K562 (cell line): ENCODE results near the gene TSPAN11. TPM values are rescaled to one million over a fixed set of nuclear protein-coding genes. Genes with fewer than 3 reads are reported as not detected.

Source experiments
- ATAC-seq: fragments of 200-7000 bp; cut with Tn5 transposase; 3 replicates; pipeline ENCODE4 v1.9.1; 2020; ENCODE audit warnings: moderate library complexity
- BruUV-seq: library from RNA; stranded (reverse); fragments of 400-500 nt; replicated peaks from 2 replicates; lab custom pipeline; 2021; lab: Mats Ljungman, UMichigan
- CTCF ChIA-PET: fragments of 300-600 bp; formaldehyde crosslinking; extraction: SDS; loops from one replicate; lab custom pipeline; 2021; ENCODE audit warnings: low intra/inter-chr PET ratio; lab: Yijun Ruan, JAX
- POLR2A ChIA-PET: fragments of 300-600, 350-650 bp; sonication (Branson Sonifier 250); formaldehyde crosslinking; extraction: SDS; loops from one replicate; lab custom pipeline; 2021; ENCODE audit warnings: antibody characterized with exemption, inconsistent platforms; lab: Yijun Ruan, JAX
- DNase-seq, 4 experiments: peaks; one replicate each; pipeline versions ENCODE4 v3.0.0 to v3.0.0-alpha.2; 2011 to 2018; ENCODE audit warnings: low spot score in 3 of 4, mixed read lengths in 3 of 4; ENCODE audit errors: extremely low read depth in 1 of 4
- FAIRE-seq: peaks from 2 replicates; lab custom pipeline; 2011; peaks lifted over from hg19 to GRCh38; lab: Jason Lieb, UNC
- H2AFZ ChIP-seq: 2 replicates; pipeline ENCODE4 v1.6.0; 2011; ENCODE audit warnings: low read depth, low read length, control low read depth, inconsistent platforms
- H3K27ac ChIP-seq: fragments of 200-600 bp; 3 replicates; pipeline ENCODE4 v1.8.0; 2011; ENCODE audit warnings: low read depth, mild to moderate bottlenecking, control low read depth, inconsistent platforms, low read length, moderate library complexity, mixed read lengths; ENCODE audit errors: extremely low read depth
- H3K27me3 ChIP-seq, 2 experiments: fragments of 300-600 bp in 1 of 2; 2 replicates in 1 of 2; 3 replicates in 1 of 2; pipeline versions ENCODE4 v1.6.0 to v1.8.0; 2011; ENCODE audit warnings: inconsistent platforms in 2 of 2, low read length in 2 of 2, mild to moderate bottlenecking in 1 of 2, mixed read lengths in 1 of 2, moderate library complexity in 1 of 2; ENCODE audit not compliant: control insufficient read depth in 2 of 2, insufficient read depth in 2 of 2
- H3K36me3 ChIP-seq: fragments of 300-600 bp; 3 replicates; pipeline ENCODE4 v1.8.0; 2011; ENCODE audit warnings: mild to moderate bottlenecking, low read length, inconsistent platforms; ENCODE audit not compliant: control insufficient read depth, insufficient read depth
- H3K4me1 ChIP-seq, 2 experiments: fragments of 200-600 bp in 1 of 2; replicated peaks in 1 of 2; 2 replicates in 1 of 2; 3 replicates in 1 of 2; pipeline versions ENCODE4 v1.5.1 to v1.8.0; 2011; ENCODE audit warnings: inconsistent platforms in 2 of 2, low read length in 2 of 2, mild to moderate bottlenecking in 1 of 2, mixed read lengths in 1 of 2, moderate library complexity in 1 of 2; ENCODE audit not compliant: control insufficient read depth in 2 of 2, insufficient read depth in 2 of 2
- H3K4me2 ChIP-seq: 2 replicates; pipeline ENCODE4 v1.6.1; 2011; ENCODE audit warnings: low read length, control low read depth, inconsistent platforms, mixed read lengths; ENCODE audit not compliant: insufficient read depth
- H3K4me3 ChIP-seq: fragments of 200-600 bp; sonication (generic), shearing (Covaris generic); 2 replicates; pipeline ENCODE4 v1.5.1; 2016; ENCODE audit warnings: control low read depth, inconsistent platforms
- H3K79me2 ChIP-seq: fragments of 200-600 bp; 3 replicates; pipeline ENCODE4 v1.8.0; 2011; ENCODE audit warnings: low read length, inconsistent platforms; ENCODE audit not compliant: control insufficient read depth, insufficient read depth
- H3K9ac ChIP-seq, 2 experiments: 2 replicates each; pipeline versions ENCODE4 v1.6.0 to v1.6.1; 2011; ENCODE audit warnings: low read depth in 2 of 2, low read length in 2 of 2, control low read depth in 1 of 2, inconsistent platforms in 1 of 2, mild to moderate bottlenecking in 1 of 2, mixed read lengths in 1 of 2; ENCODE audit not compliant: insufficient read depth in 1 of 2
- H3K9me1 ChIP-seq: one replicate; pipeline ENCODE4 v1.6.0; 2011; ENCODE audit warnings: inconsistent platforms, mild to moderate bottlenecking, low read length, moderate library complexity; ENCODE audit not compliant: control insufficient read depth, insufficient read depth
- H3K9me3 ChIP-seq: replicated peaks from 2 replicates; pipeline ENCODE4 v1.5.1; 2011; ENCODE audit warnings: low read depth, low read length, inconsistent platforms; ENCODE audit not compliant: control insufficient read depth, insufficient read depth
- H4K20me1 ChIP-seq: replicated peaks from 2 replicates; pipeline ENCODE4 v1.6.1; 2011; ENCODE audit warnings: low read length, inconsistent platforms, mixed read lengths; ENCODE audit not compliant: control insufficient read depth, insufficient read depth
- CHD2 ChIP-seq: IDR thresholded peaks from 2 replicates; pipeline ENCODE4 v1.6.1; 2011; ENCODE audit warnings: low read depth, low read length
- TARDBP ChIP-seq: fragments of 450-650 bp; IDR thresholded peaks from 2 replicates; pipeline ENCODE4 v1.6.1; 2016
- TCF7 ChIP-seq: sonication (generic); IDR thresholded peaks from 2 replicates; pipeline ENCODE4 v1.6.1; 2016; ENCODE audit warnings: antibody characterized with exemption, borderline replicate concordance
- TRIM24 ChIP-seq, 2 experiments: fragments of 450-650 bp; IDR thresholded peaks; 2 replicates each; pipeline ENCODE4 v1.6.1; 2016
- ZNF512 ChIP-seq: IDR thresholded peaks from 2 replicates; pipeline ENCODE4 v1.6.1; 2016; ENCODE audit warnings: missing genetic modification characterization, missing compliant biosample characterization
- WGBS: fragments of 100-300 bp; shearing (Covaris generic); methylation state at CpG from one replicate; pipeline ENCODE4 v1.1.6; 2016; ENCODE audit warnings: low coverage, mixed read lengths; ENCODE audit not compliant: insufficient coverage; ENCODE audit errors: missing lambda C conversion rate; 5-methylcytosine and 5-hydroxymethylcytosine counted together
- in situ Hi-C: fragments of 300-500 bp; cut with MboI; formaldehyde crosslinking; loops from 4 replicates; pipeline ENCODE4 v1.15.0; 2018; ENCODE audit warnings: inconsistent platforms, mixed read lengths
- intact Hi-C: fragments of 100-400 bp; cut with micrococcal nuclease; formaldehyde crosslinking; loops from 2 replicates; pipeline ENCODE4 v1.14.2; 2022
- polyA plus RNA-seq, 8 experiments: library from polyadenylated mRNA; depleted of rRNA in 4 of 8; stranded (reverse) in 5 of 8; unstranded in 3 of 8; fragments of >200 nt; fragmentation: Nextera tagmentation in 2 of 8; fragmentation: Illumina TruSeq in 1 of 8; extraction: Ambion mirVana in 2 of 8; extraction: Trizol in 1 of 8; gene quantifications; 2 replicates each; pipeline versions ENCODE4 v1.2.1 to v1.2.3, GENCODE V29; 2011 to 2014; ENCODE audit warnings: inconsistent platforms in 1 of 8, missing spikeins in 1 of 8
- total RNA-seq, 7 experiments: library from RNA; depleted of rRNA in 6 of 7; stranded (reverse); fragments of >200 nt in 6 of 7; fragmentation: Illumina TruSeq in 2 of 7; extraction: Trizol in 2 of 7; gene quantifications; 2 replicates each; pipeline versions ENCODE4 v1.2.1 to v1.2.3, GENCODE V29; 2011 to 2021; ENCODE audit warnings: low replicate concordance in 1 of 7
- TF ChIP-seq, protein P1 (sequence below): sonication (generic); formaldehyde crosslinking; IDR thresholded peaks from 2 replicates; pipeline ENCODE4 v1.8.0; 2022; ENCODE audit warnings: mild to moderate bottlenecking, missing genetic modification reagents
- TF ChIP-seq, protein P2 (sequence below), 2 experiments: fragments of 200-800 bp in 1 of 2; sonication (Bioruptor generic) in 1 of 2; sonication (generic) in 1 of 2; formaldehyde crosslinking in 1 of 2; IDR thresholded peaks in 1 of 2; conservative IDR thresholded peaks in 1 of 2; 2 replicates each; pipeline versions ENCODE4 v1.5.0 to v1.6.1; 2016 to 2020; ENCODE audit warnings: missing compliant biosample characterization in 1 of 2, missing genetic modification characterization in 1 of 2, missing genetic modification reagents in 1 of 2

TSPAN11 gene
- total and polyA plus RNA-seq, 9 of the 15 experiments (the other 6 are each of a cell fraction or from before 2014, with no cell fraction given): not detected

DNA sequence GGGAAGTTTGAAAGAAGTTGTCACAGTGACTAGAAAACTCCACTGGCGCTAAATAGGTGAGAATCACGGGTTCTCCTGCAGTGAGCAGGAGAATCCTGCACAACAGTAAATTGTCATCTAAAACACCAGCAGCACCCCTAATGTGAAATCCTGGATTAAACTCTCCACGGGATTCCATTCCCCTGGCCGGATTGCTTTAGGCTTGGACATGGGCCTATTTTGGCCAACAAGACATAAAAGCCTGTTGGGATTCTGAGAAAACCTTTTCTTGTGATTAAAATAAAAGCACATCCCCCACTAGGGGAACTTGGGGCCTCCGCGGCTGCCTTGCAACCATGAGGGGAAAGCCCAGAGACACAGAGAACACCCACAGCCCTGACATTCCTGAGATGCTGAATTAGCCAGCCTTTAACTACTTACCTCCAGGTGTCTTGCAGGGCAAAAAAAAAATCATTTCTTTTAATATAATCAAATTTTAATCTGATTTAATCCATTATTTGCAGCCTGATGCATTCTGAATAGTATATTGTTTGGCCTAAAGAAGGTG is 21.0 kb upstream of the TSPAN11 start:
- no peaks in the 10 kb centered on the region for H3K9me1 ChIP-seq
- FAIRE-seq: no peak
- ATAC-seq: no peak
- in situ Hi-C loops (no loop called here), intact Hi-C loops (no loop called here)
- no peak overlapping the region for H3K9ac ChIP-seq
- H3K79me2 ChIP-seq: no peaks in the 10 kb centered on the region
- H3K4me2 ChIP-seq: no peak overlapping the region
- no peak overlapping the region for H3K27ac ChIP-seq
- H3K36me3 ChIP-seq: no peaks in the 10 kb centered on the region
- ChIA-PET POLR2A (interaction anchor here (0.7 kb wide), 1 partner anchor 75 kb away, joined by 3 read pairs; no protein-coding TSS in a partner anchor), CTCF (no interaction called here)
- H2AFZ ChIP-seq: no peak overlapping the region
- TF ChIP-seq TARDBP (no peak), CHD2 (no peak), ZNF512 (tag) (no peak), TCF7 (no peak), TRIM24 (IDR thresholded peaks at IDR 0.05) (no peak)
- TF ChIP-seq, protein P1, sequence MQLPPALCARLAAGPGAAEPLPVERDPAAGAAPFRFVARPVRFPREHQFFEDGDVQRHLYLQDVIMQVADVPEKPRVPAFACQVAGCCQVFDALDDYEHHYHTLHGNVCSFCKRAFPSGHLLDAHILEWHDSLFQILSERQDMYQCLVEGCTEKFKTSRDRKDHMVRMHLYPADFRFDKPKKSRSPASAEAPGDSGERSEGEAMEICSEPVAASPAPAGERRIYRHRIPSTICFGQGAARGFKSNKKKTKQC (CRISPR knock-in tag): no peak
- TF ChIP-seq, protein P2, sequence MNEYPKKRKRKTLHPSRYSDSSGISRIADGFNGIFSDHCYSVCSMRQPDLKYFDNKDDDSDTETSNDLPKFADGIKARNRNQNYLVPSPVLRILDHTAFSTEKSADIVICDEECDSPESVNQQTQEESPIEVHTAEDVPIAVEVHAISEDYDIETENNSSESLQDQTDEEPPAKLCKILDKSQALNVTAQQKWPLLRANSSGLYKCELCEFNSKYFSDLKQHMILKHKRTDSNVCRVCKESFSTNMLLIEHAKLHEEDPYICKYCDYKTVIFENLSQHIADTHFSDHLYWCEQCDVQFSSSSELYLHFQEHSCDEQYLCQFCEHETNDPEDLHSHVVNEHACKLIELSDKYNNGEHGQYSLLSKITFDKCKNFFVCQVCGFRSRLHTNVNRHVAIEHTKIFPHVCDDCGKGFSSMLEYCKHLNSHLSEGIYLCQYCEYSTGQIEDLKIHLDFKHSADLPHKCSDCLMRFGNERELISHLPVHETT (CRISPR knock-in tag; conservative IDR thresholded peaks at IDR 0.05 in 1 of 2, IDR thresholded peaks at IDR 0.05 in 1 of 2): no peak
- no peak for DNase-seq
- no peaks in the 10 kb centered on the region for H3K9me3 ChIP-seq
- no peaks in the 10 kb centered on the region for H4K20me1 ChIP-seq
- no peaks in the 10 kb centered on the region for H3K4me1 ChIP-seq
- no peak overlapping the region for H3K4me3 ChIP-seq
- no TSS peak for BruUV-seq
- peaks cover 0 to 6% of the 10 kb centered on the region in 2 experiments; a peak in 2 of 5 replicates for H3K27me3 ChIP-seq
- WGBS: 1% methylated on average over 6 of the region's 6 CpGs
